Neural cell (in vitro differentiated cells): ENCODE measurements around the gene HOXC9.

Source experiments
- RAD21 ChIP-seq: fragments of 450-650 bp; conservative IDR thresholded peaks from 2 replicates; pipeline ENCODE4 v1.6.1; 2014; ENCODE audit warnings: antibody characterized with exemption, mild to moderate bottlenecking, moderate library complexity
- TF ChIP-seq, protein P1 (sequence below): fragments of 450-650 bp; IDR thresholded peaks from 2 replicates; pipeline ENCODE4 v1.5.1; 2014; ENCODE audit warnings: antibody characterized with exemption, mild to moderate bottlenecking, moderate library complexity; ENCODE audit not compliant: poor library complexity, severe bottlenecking
- TF ChIP-seq, protein P2 (sequence below): IDR thresholded peaks from 2 replicates; pipeline ENCODE4 v1.6.1; 2012; ENCODE audit warnings: borderline replicate concordance

DNA sequence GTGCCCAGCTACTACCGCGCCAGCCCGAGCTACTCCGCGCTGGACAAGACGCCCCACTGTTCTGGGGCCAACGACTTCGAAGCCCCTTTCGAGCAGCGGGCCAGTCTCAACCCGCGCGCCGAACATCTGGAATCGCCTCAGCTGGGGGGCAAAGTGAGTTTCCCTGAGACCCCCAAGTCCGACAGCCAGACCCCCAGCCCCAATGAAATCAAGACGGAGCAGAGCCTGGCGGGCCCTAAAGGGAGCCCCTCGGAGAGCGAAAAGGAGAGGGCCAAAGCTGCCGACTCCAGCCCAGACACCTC lies 14.3 kb upstream of the HOXC9 start:
- TF ChIP-seq, protein P1, sequence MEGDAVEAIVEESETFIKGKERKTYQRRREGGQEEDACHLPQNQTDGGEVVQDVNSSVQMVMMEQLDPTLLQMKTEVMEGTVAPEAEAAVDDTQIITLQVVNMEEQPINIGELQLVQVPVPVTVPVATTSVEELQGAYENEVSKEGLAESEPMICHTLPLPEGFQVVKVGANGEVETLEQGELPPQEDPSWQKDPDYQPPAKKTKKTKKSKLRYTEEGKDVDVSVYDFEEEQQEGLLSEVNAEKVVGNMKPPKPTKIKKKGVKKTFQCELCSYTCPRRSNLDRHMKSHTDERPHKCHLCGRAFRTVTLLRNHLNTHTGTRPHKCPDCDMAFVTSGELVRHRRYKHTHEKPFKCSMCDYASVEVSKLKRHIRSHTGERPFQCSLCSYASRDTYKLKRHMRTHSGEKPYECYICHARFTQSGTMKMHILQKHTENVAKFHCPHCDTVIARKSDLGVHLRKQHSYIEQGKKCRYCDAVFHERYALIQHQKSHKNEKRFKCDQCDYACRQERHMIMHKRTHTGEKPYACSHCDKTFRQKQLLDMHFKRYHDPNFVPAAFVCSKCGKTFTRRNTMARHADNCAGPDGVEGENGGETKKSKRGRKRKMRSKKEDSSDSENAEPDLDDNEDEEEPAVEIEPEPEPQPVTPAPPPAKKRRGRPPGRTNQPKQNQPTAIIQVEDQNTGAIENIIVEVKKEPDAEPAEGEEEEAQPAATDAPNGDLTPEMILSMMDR = no peak
- TF ChIP-seq, protein P2, sequence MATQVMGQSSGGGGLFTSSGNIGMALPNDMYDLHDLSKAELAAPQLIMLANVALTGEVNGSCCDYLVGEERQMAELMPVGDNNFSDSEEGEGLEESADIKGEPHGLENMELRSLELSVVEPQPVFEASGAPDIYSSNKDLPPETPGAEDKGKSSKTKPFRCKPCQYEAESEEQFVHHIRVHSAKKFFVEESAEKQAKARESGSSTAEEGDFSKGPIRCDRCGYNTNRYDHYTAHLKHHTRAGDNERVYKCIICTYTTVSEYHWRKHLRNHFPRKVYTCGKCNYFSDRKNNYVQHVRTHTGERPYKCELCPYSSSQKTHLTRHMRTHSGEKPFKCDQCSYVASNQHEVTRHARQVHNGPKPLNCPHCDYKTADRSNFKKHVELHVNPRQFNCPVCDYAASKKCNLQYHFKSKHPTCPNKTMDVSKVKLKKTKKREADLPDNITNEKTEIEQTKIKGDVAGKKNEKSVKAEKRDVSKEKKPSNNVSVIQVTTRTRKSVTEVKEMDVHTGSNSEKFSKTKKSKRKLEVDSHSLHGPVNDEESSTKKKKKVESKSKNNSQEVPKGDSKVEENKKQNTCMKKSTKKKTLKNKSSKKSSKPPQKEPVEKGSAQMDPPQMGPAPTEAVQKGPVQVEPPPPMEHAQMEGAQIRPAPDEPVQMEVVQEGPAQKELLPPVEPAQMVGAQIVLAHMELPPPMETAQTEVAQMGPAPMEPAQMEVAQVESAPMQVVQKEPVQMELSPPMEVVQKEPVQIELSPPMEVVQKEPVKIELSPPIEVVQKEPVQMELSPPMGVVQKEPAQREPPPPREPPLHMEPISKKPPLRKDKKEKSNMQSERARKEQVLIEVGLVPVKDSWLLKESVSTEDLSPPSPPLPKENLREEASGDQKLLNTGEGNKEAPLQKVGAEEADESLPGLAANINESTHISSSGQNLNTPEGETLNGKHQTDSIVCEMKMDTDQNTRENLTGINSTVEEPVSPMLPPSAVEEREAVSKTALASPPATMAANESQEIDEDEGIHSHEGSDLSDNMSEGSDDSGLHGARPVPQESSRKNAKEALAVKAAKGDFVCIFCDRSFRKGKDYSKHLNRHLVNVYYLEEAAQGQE = no peak
- TF ChIP-seq RAD21 = no peak
